GM23248 (cell line): ENCODE measurements around the gene GNG8. TPM values are rescaled to one million over a fixed set of nuclear protein-coding genes. Genes with fewer than 3 reads are reported as not detected.

Source experiments
- DNase-seq: peaks from one replicate; pipeline ENCODE4 v3.0.0-alpha.2; 2015
- H2AFZ ChIP-seq: fragments of 200-600 bp; sonication (generic); 2 replicates; pipeline ENCODE4 v1.6.1; 2016; ENCODE audit warnings: antibody characterized with exemption
- H3F3A ChIP-seq: fragments of 200-600 bp; sonication (generic); 2 replicates; pipeline ENCODE4 v1.6.1; 2016; ENCODE audit warnings: mild to moderate bottlenecking, antibody characterized with exemption, mixed run types; ENCODE audit not compliant: insufficient read depth
- H3K27ac ChIP-seq: fragments of 200-600 bp; sonication (generic); 2 replicates; pipeline ENCODE4 v1.5.1; 2016; ENCODE audit warnings: mild to moderate bottlenecking
- H3K27me3 ChIP-seq: fragments of 200-600 bp; sonication (generic); replicated peaks from 2 replicates; pipeline ENCODE4 v1.6.1; 2016; ENCODE audit warnings: mild to moderate bottlenecking; ENCODE audit not compliant: insufficient read depth
- H3K36me3 ChIP-seq: fragments of 200-600 bp; sonication (generic); 2 replicates; pipeline ENCODE4 v1.6.1; 2016; ENCODE audit warnings: low read depth, mild to moderate bottlenecking
- H3K4me1 ChIP-seq: fragments of 200-600 bp; sonication (generic); 2 replicates; pipeline ENCODE4 v1.6.1; 2016; ENCODE audit warnings: mild to moderate bottlenecking; ENCODE audit not compliant: insufficient read depth
- H3K4me2 ChIP-seq: fragments of 200-600 bp; sonication (generic); one replicate; pipeline ENCODE4 v1.6.1; 2016; ENCODE audit warnings: mild to moderate bottlenecking; ENCODE audit not compliant: unreplicated experiment
- H3K4me3 ChIP-seq: fragments of 200-600 bp; sonication (generic); 2 replicates; pipeline ENCODE4 v1.5.1; 2016; ENCODE audit warnings: mild to moderate bottlenecking
- H3K79me2 ChIP-seq: fragments of 200-600 bp; sonication (generic); 2 replicates; pipeline ENCODE4 v1.6.1; 2016; ENCODE audit warnings: mild to moderate bottlenecking; ENCODE audit not compliant: insufficient read depth
- H3K9ac ChIP-seq: fragments of 200-600 bp; sonication (generic); 2 replicates; pipeline ENCODE4 v1.6.1; 2016; ENCODE audit warnings: mild to moderate bottlenecking
- H3K9me2 ChIP-seq: fragments of 200-600 bp; sonication (generic); 2 replicates; pipeline ENCODE4 v1.6.1; 2016; ENCODE audit warnings: mixed run types, mild to moderate bottlenecking, moderate library complexity; ENCODE audit not compliant: insufficient read depth
- H3K9me3 ChIP-seq: fragments of 200-600 bp; sonication (generic); one replicate; pipeline ENCODE4 v1.6.1; 2017; ENCODE audit warnings: low read depth
- H4K20me1 ChIP-seq: fragments of 200-600 bp; sonication (generic); 2 replicates; pipeline ENCODE4 v1.6.0; 2016; ENCODE audit not compliant: insufficient read depth
- EZH2 ChIP-seq: fragments of 200-600 bp; sonication (generic); IDR thresholded peaks from 2 replicates; pipeline ENCODE4 v1.6.1; 2018; ENCODE audit warnings: antibody characterized with exemption, mild to moderate bottlenecking; ENCODE audit not compliant: insufficient read depth, poor library complexity, severe bottlenecking
- EZH2phosphoT487 ChIP-seq: fragments of 200-600 bp; sonication (generic); IDR thresholded peaks from 2 replicates; pipeline ENCODE4 v1.6.1; 2018; ENCODE audit warnings: antibody characterized with exemption, moderate library complexity, mild to moderate bottlenecking, low read depth; ENCODE audit not compliant: insufficient read depth
- WGBS, 2 experiments: methylation state at CpG; one replicate each; pipeline ENCODE4 v1.1.6; 2015 to 2017; ENCODE audit warnings: low lambda C conversion rate in 2 of 2, low coverage in 1 of 2; ENCODE audit errors: missing lambda C conversion rate in 2 of 2; 5-methylcytosine and 5-hydroxymethylcytosine counted together
- in situ Hi-C: fragments of 300-500 bp; cut with MboI; formaldehyde crosslinking; loops from 2 replicates; pipeline ENCODE4 v1.15.0; 2020
- polyA plus RNA-seq: library from polyadenylated mRNA; unstranded; fragments of >200 nt; fragmentation: Nextera tagmentation; extraction: Ambion mirVana; gene quantifications from 2 replicates; pipeline ENCODE4 v1.2.1, GENCODE V29; 2016
- total RNA-seq: library from RNA; depleted of rRNA; stranded (reverse); fragments of >200 nt; shearing (Covaris generic); gene quantifications from 2 replicates; pipeline ENCODE4 v1.2.3, GENCODE V29; 2014

The GNG8 gene
- total and polyA plus RNA-seq, 2 experiments from 2014 or later = not detected

GRCh38 chr19:46614114-46614722 is 21.8 kb downstream of the GNG8 start:
- WGBS, 2 experiments = 7 to 8% methylated on average over 12 of the region's 12 CpGs
- H2AFZ ChIP-seq = 0 out of 2 replicates have a peak overlapping the region, but pooled peaks have one; percentile 46
- H3K79me2 ChIP-seq = no peaks in the 10 kb centered on the region
- no peak overlapping the region for H3K4me3 ChIP-seq
- no peaks in the 10 kb centered on the region for H3K9me3 ChIP-seq
- no peak overlapping the region for H3K27ac ChIP-seq
- H4K20me1 ChIP-seq = no peaks in the 10 kb centered on the region
- peaks cover 8% of the 10 kb centered on the region; the same call in 1 of the 2 replicates for H3K36me3 ChIP-seq
- peak overlapping the region; percentile 20; the same call in 1 of the 2 replicates for H3K9ac ChIP-seq
- peak; percentile 84 for DNase-seq
- in situ Hi-C loops = no loop called here
- no peak overlapping the region for H3K4me2 ChIP-seq
- no peaks in the 10 kb centered on the region for H3K9me2 ChIP-seq
- no peak for TF ChIP-seq EZH2phosphoT487
- no peak for TF ChIP-seq EZH2
- peaks cover 60% of the 10 kb centered on the region for H3F3A ChIP-seq
- H3K27me3 ChIP-seq = no peaks in the 10 kb centered on the region
- H3K4me1 ChIP-seq = peaks cover 28% of the 10 kb centered on the region

GRCh38 chr19:46613525-46613924 is 22.5 kb downstream of the GNG8 start:
- H2AFZ ChIP-seq = no peak overlapping the region
- no peaks in the 10 kb centered on the region for H3K79me2 ChIP-seq
- no peak overlapping the region for H3K27ac ChIP-seq
- H3K4me3 ChIP-seq = no peak overlapping the region
- H3K36me3 ChIP-seq = peaks cover 15% of the 10 kb centered on the region; the same call in 1 of the 2 replicates
- H3K4me2 ChIP-seq = no peak overlapping the region
- DNase-seq = no peak
- no peaks in the 10 kb centered on the region for H4K20me1 ChIP-seq
- H3K4me1 ChIP-seq = peaks cover 21% of the 10 kb centered on the region
- no peaks in the 10 kb centered on the region for H3K9me2 ChIP-seq
- in situ Hi-C loops = no loop called here
- 93 to 95% methylated on average over 22 of the region's 22 CpGs for WGBS, 2 experiments
- TF ChIP-seq EZH2 (no peak), EZH2phosphoT487 (no peak)
- no peak overlapping the region for H3K9ac ChIP-seq
- H3K27me3 ChIP-seq = no peaks in the 10 kb centered on the region
- peaks cover 60% of the 10 kb centered on the region for H3F3A ChIP-seq
- no peaks in the 10 kb centered on the region for H3K9me3 ChIP-seq

GRCh38 chr19:46611776-46612175 is 24.2 kb downstream of the GNG8 start:
- 59 to 64% methylated on average over 6 of the region's 6 CpGs for WGBS, 2 experiments
- Histone ChIP-seq H3K9me2 (no peaks in the 10 kb centered on the region), H2AFZ (no peak overlapping the region), H3K27me3 (no peaks in the 10 kb centered on the region), H3K4me3 (no peak overlapping the region), H3F3A (peaks cover 56% of the 10 kb centered on the region), H3K9ac (no peak overlapping the region), H3K27ac (no peak overlapping the region), H3K4me1 (peaks cover 12% of the 10 kb centered on the region), H3K9me3 (no peaks in the 10 kb centered on the region), H3K79me2 (peaks cover 11% of the 10 kb centered on the region), H4K20me1 (no peaks in the 10 kb centered on the region), H3K36me3 (peaks cover 32% of the 10 kb centered on the region; the same call in 1 of the 2 replicates), H3K4me2 (no peak overlapping the region)
- DNase-seq = no peak
- TF ChIP-seq EZH2 = no peak
- no peak for TF ChIP-seq EZH2phosphoT487
- in situ Hi-C loops = no loop called here

- no peaks in the 10 kb centered on the region for H3K9me3 ChIP-seq
- in situ Hi-C loops = no loop called here
- no peak for DNase-seq
- no peaks in the 10 kb centered on the region for H3K9me2 ChIP-seq
- H3K27me3 ChIP-seq = no peaks in the 10 kb centered on the region
- H3K36me3 ChIP-seq = peaks cover 39% of the 10 kb centered on the region; the same call in 1 of the 2 replicates
- H3K27ac ChIP-seq = no peak overlapping the region
- H4K20me1 ChIP-seq = no peaks in the 10 kb centered on the region; the same call in 1 of the 2 replicates
- TF ChIP-seq EZH2 (no peak), EZH2phosphoT487 (no peak)
- WGBS, 2 experiments = 77 to 78% methylated on average over 17 of the region's 17 CpGs
- peaks cover 7% of the 10 kb centered on the region for H3K4me1 ChIP-seq
- H2AFZ ChIP-seq = no peak overlapping the region
- peaks cover 18% of the 10 kb centered on the region for H3K79me2 ChIP-seq
- no peak overlapping the region for H3K4me3 ChIP-seq
- H3K9ac ChIP-seq = no peak overlapping the region
- no peak overlapping the region for H3K4me2 ChIP-seq
- peaks cover 51% of the 10 kb centered on the region for H3F3A ChIP-seq
Measured at GRCh38 chr19:46610851-46611770, 24.9 kb downstream of the GNG8 start.
